ENCODE data around the gene FAM111B.
"Not testable (repeated sequence)": the region's sequence is repeated elsewhere in the genome, so short reads cannot be mapped to it uniquely, and the experiment has no call there.

Gene FAM111B

GRCh38 chr11:59107721-59108120 lies 684 bp downstream of the FAM111B start:
- DNase-seq: not testable (repeated sequence)

- DNase-seq: no peak
These were observed 5.5 kb downstream of the FAM111B start for GRCh38 chr11:59112494-59112893.

- DNase-seq: no peak
These were observed 7.3 kb downstream of the FAM111B start for GRCh38 chr11:59114344-59114743.

- DNase-seq: no peak
These were observed 8.5 kb downstream of the FAM111B start for GRCh38 chr11:59115553-59115952.

- no peak for DNase-seq
These were observed 10.7 kb downstream of the FAM111B start for GRCh38 chr11:59117774-59118173.

GRCh38 chr11:59119826-59120225 lies 12.8 kb downstream of the FAM111B start:
- DNase-seq: no peak

GRCh38 chr11:59135648-59136461 lies 28.8 kb downstream of the FAM111B start:
- no peak for DNase-seq

GRCh38 chr11:59136551-59136950 lies 29.5 kb downstream of the FAM111B start:
- DNase-seq: not testable (repeated sequence)

- DNase-seq: no peak
These were observed 30.2 kb downstream of the FAM111B start for GRCh38 chr11:59137190-59137589.

- no peak for DNase-seq
These were observed 31.6 kb downstream of the FAM111B start for GRCh38 chr11:59138643-59139042.

- no peak for DNase-seq
These were observed 34.2 kb downstream of the FAM111B start for GRCh38 chr11:59141191-59141590.

- peak; percentile 58 for DNase-seq
These were observed 34.8 kb downstream of the FAM111B start for GRCh38 chr11:59141673-59142460.

GRCh38 chr11:59142530-59143507 lies 35.8 kb downstream of the FAM111B start, which contains the start of gene FAM111A:
Gene FAM111A (plus strand): TSS chr11:59142856. CDS start chr11:59148873, 6,017 bp downstream.
- peak; percentile 92 for DNase-seq

- no peak for DNase-seq
These were observed 37.1 kb downstream of the FAM111B start for GRCh38 chr11:59144096-59144495.

- DNase-seq: peak; percentile 94
These were observed 37.7 kb downstream of the FAM111B start for GRCh38 chr11:59144579-59145345.

- DNase-seq: no peak
These were observed 38.5 kb downstream of the FAM111B start for GRCh38 chr11:59145534-59145933.

- DNase-seq: no peak
These were observed 44.7 kb downstream of the FAM111B start for GRCh38 chr11:59151761-59152160.

GRCh38 chr11:59152312-59152951 lies 45.4 kb downstream of the FAM111B start:
- no peak for DNase-seq

GRCh38 chr11:59154610-59155009 lies 47.6 kb downstream of the FAM111B start:
- DNase-seq: no peak

- no peak for DNase-seq
These were observed 50.4 kb downstream of the FAM111B start for GRCh38 chr11:59157433-59157832.
